OCI-LY7 (cell line): Measurements from ENCODE around the gene ALPK3. TPM values are rescaled to one million over a fixed set of nuclear protein-coding genes. Genes with fewer than 3 reads are reported as not detected.

ENCODE experiments used
- BruUV-seq: library from RNA; stranded (reverse); fragments of 400-500 nt; replicated peaks from 2 replicates; lab custom pipeline; 2021; lab: Mats Ljungman, UMichigan
- CTCF ChIA-PET: fragments of 300-600 bp; sonication (Branson Sonifier 250); formaldehyde crosslinking; loops from one replicate; lab custom pipeline; 2022; ENCODE audit warnings: antibody characterized with exemption; ENCODE audit not compliant: unreplicated experiment; lab: Charles Lee
- POLR2A ChIA-PET: fragments of 300-600 bp; sonication (Branson Sonifier 250); formaldehyde crosslinking; loops from one replicate; lab custom pipeline; 2022; ENCODE audit warnings: antibody characterized with exemption; lab: Charles Lee
- DNase-seq: peaks from one replicate; pipeline ENCODE4 v3.0.0-alpha.2; 2015; ENCODE audit warnings: low spot score
- H2AFZ ChIP-seq: fragments of 200-600 bp; sonication (generic), shearing (Covaris generic); 2 replicates; pipeline ENCODE4 v1.6.1; 2014; ENCODE audit warnings: mild to moderate bottlenecking, antibody characterized with exemption, low read length, moderate library complexity
- H3K27ac ChIP-seq: fragments of 200-600 bp; sonication (generic); 2 replicates; pipeline ENCODE4 v1.5.1; 2014; ENCODE audit warnings: mixed run types, low read depth, mild to moderate bottlenecking, moderate library complexity, low read length, inconsistent platforms; ENCODE audit not compliant: poor library complexity, severe bottlenecking
- H3K36me3 ChIP-seq: fragments of 200-600 bp; sonication (generic); 2 replicates; pipeline ENCODE4 v1.6.1; 2014; ENCODE audit warnings: mild to moderate bottlenecking, antibody characterized with exemption, low read length, moderate library complexity, mixed read lengths; ENCODE audit not compliant: insufficient read depth
- H3K4me1 ChIP-seq: fragments of 200-600 bp; sonication (generic); 2 replicates; pipeline ENCODE4 v1.5.1; 2014; ENCODE audit warnings: mild to moderate bottlenecking, low read length; ENCODE audit not compliant: insufficient read depth, poor library complexity, severe bottlenecking
- H3K4me2 ChIP-seq: fragments of 200-600 bp; sonication (generic); 2 replicates; pipeline ENCODE4 v1.6.1; 2014; ENCODE audit warnings: mild to moderate bottlenecking, low read length
- H3K4me3 ChIP-seq: fragments of 200-600 bp; sonication (generic); 2 replicates; pipeline ENCODE4 v1.5.1; 2014; ENCODE audit warnings: mild to moderate bottlenecking, low read depth, low read length; ENCODE audit not compliant: poor library complexity, severe bottlenecking
- H3K79me2 ChIP-seq: fragments of 200-600 bp; sonication (generic); 2 replicates; pipeline ENCODE4 v1.6.1; 2016; ENCODE audit warnings: low read depth, mild to moderate bottlenecking, low read length, moderate library complexity, mixed read lengths; ENCODE audit not compliant: insufficient read depth
- H3K9me2 ChIP-seq: fragments of 200-600 bp; sonication (generic); 2 replicates; pipeline ENCODE4 v1.6.1; 2016; ENCODE audit warnings: mild to moderate bottlenecking, low read length, mixed read lengths; ENCODE audit not compliant: insufficient read depth
- H3K9me3 ChIP-seq: fragments of 200-600 bp; sonication (generic); 2 replicates; pipeline ENCODE4 v1.6.1; 2014; ENCODE audit warnings: mild to moderate bottlenecking, mixed run types, low read length, mixed read lengths
- H4K20me1 ChIP-seq: fragments of 200-600 bp; sonication (generic); 2 replicates; pipeline ENCODE4 v1.6.1; 2014; ENCODE audit warnings: mild to moderate bottlenecking, antibody characterized with exemption, low read length, moderate library complexity, mixed read lengths; ENCODE audit not compliant: insufficient read depth
- EZH2phosphoT487 ChIP-seq: fragments of 200-600 bp; sonication (generic); IDR thresholded peaks from 2 replicates; pipeline ENCODE4 v1.6.1; 2018; ENCODE audit warnings: low read depth, borderline replicate concordance, mild to moderate bottlenecking, mixed run types, antibody characterized with exemption, low read length, moderate library complexity, mixed read lengths
- intact Hi-C: fragments of 100-400 bp; cut with micrococcal nuclease; formaldehyde crosslinking; loops from one replicate; pipeline ENCODE4 v1.10.0; 2022; ENCODE audit not compliant: unreplicated experiment
- total RNA-seq, 2 experiments: library from RNA; depleted of rRNA in 1 of 2; stranded (reverse); fragments of >200 nt in 1 of 2; shearing (Covaris generic) in 1 of 2; gene quantifications; 2 replicates each; pipeline ENCODE4 v1.2.3, GENCODE V29; 2014 to 2022
- TF ChIP-seq, protein P1 (sequence below): fragments of 200-600 bp; sonication (generic); conservative IDR thresholded peaks from 2 replicates; pipeline ENCODE4 v1.5.1; 2014; ENCODE audit warnings: mild to moderate bottlenecking, antibody characterized with exemption, low read length, moderate library complexity, mixed read lengths

ALPK3 gene
- total RNA-seq, 2 experiments from 2014 or later, result 0.16 to 0.23 TPM

DNA sequence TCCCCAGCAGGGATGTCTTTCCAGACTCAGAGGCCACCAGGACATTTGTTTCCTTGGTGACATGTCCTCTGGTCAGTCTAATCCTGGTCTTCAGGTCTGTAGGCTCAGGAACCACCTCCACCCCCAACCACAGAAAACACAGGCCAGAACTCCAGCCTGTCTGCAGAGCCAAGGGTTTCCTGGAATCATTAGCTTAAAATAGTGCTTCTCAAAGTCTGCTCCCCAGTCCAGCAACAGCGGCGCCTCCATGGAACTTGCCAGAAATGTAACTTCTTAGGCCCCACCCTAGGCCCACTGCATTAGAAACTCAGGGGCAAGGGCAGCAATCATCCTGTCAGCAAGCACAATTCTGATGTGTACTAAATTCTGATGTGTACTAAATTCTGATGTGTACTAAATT lies 87.3 kb downstream of the ALPK3 start:
- intact Hi-C loops, result no loop called here
- H3K4me2 ChIP-seq, result no peak overlapping the region
- H3K9me2 ChIP-seq, result no peaks in the 10 kb centered on the region
- BruUV-seq, result no TSS peak
- no peak for TF ChIP-seq EZH2phosphoT487
- TF ChIP-seq, protein P1, sequence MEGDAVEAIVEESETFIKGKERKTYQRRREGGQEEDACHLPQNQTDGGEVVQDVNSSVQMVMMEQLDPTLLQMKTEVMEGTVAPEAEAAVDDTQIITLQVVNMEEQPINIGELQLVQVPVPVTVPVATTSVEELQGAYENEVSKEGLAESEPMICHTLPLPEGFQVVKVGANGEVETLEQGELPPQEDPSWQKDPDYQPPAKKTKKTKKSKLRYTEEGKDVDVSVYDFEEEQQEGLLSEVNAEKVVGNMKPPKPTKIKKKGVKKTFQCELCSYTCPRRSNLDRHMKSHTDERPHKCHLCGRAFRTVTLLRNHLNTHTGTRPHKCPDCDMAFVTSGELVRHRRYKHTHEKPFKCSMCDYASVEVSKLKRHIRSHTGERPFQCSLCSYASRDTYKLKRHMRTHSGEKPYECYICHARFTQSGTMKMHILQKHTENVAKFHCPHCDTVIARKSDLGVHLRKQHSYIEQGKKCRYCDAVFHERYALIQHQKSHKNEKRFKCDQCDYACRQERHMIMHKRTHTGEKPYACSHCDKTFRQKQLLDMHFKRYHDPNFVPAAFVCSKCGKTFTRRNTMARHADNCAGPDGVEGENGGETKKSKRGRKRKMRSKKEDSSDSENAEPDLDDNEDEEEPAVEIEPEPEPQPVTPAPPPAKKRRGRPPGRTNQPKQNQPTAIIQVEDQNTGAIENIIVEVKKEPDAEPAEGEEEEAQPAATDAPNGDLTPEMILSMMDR, result no peak
- no peak overlapping the region for H2AFZ ChIP-seq
- H3K79me2 ChIP-seq, result no peaks in the 10 kb centered on the region
- H4K20me1 ChIP-seq, result no peaks in the 10 kb centered on the region
- H3K9me3 ChIP-seq, result no peaks in the 10 kb centered on the region
- POLR2A ChIA-PET, result interaction anchor here (0.6 kb wide), 1 partner anchor 255 kb away, joined by 3 read pairs; no protein-coding TSS in a partner anchor
- no peak overlapping the region for H3K27ac ChIP-seq
- no peaks in the 10 kb centered on the region for H3K4me1 ChIP-seq
- CTCF ChIA-PET, result no interaction called here
- no peak overlapping the region for H3K4me3 ChIP-seq
- no peaks in the 10 kb centered on the region for H3K36me3 ChIP-seq
- DNase-seq, result no peak

- POLR2A ChIA-PET, result no interaction called here
These were observed 88.1 kb downstream of the ALPK3 start for GRCh38 chr15:84905016-84905916.

More at GRCh38 chr15:84905016-84905916, 88.1 kb downstream of the ALPK3 start:
- no peak for DNase-seq
- H3K4me1 ChIP-seq, result no peaks in the 10 kb centered on the region
- intact Hi-C loops, result no loop called here
- no peak overlapping the region for H2AFZ ChIP-seq
- H4K20me1 ChIP-seq, result no peaks in the 10 kb centered on the region
- CTCF ChIA-PET, result interaction anchor here (0.6 kb wide), 1 partner anchor 188 kb away, joined by 3 read pairs; no protein-coding TSS in a partner anchor
- H3K9me3 ChIP-seq, result no peaks in the 10 kb centered on the region
- no peak overlapping the region for H3K27ac ChIP-seq
- H3K36me3 ChIP-seq, result no peaks in the 10 kb centered on the region
- no peak overlapping the region for H3K4me2 ChIP-seq
- BruUV-seq, result no TSS peak
- TF ChIP-seq, protein P1, result no peak
- no peak for TF ChIP-seq EZH2phosphoT487
- no peaks in the 10 kb centered on the region for H3K9me2 ChIP-seq
- no peak overlapping the region for H3K4me3 ChIP-seq
- no peaks in the 10 kb centered on the region for H3K79me2 ChIP-seq
